Coronary artery (tissue), 2 donors: ENCODE data around the gene RASD2.
"Not testable (repeated sequence)": the region's sequence is repeated elsewhere in the genome, so short reads cannot be mapped to it uniquely, and the experiment has no call there.

ENCODE experiments used
- DNase-seq: peaks from one replicate; pipeline ENCODE4 v3.0.0-alpha.2; 2017; ENCODE audit warnings: low spot score
- H3K27ac ChIP-seq, 2 donors: fragments of 200-600 bp; sonication (generic); one replicate each; pipeline ENCODE4 v1.5.1; 2016 to 2019
- H3K4me3 ChIP-seq: fragments of 200-600 bp; sonication (generic); 2 replicates; pipeline ENCODE4 v1.5.1; 2016; ENCODE audit warnings: mild to moderate bottlenecking, moderate library complexity
- CTCF ChIP-seq: fragments of 200-600 bp; sonication (generic); IDR thresholded peaks from one replicate; pipeline ENCODE4 v1.5.1; 2019; ENCODE audit warnings: antibody characterized with exemption

RASD2 gene, protein sequence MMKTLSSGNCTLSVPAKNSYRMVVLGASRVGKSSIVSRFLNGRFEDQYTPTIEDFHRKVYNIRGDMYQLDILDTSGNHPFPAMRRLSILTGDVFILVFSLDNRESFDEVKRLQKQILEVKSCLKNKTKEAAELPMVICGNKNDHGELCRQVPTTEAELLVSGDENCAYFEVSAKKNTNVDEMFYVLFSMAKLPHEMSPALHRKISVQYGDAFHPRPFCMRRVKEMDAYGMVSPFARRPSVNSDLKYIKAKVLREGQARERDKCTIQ

DNA sequence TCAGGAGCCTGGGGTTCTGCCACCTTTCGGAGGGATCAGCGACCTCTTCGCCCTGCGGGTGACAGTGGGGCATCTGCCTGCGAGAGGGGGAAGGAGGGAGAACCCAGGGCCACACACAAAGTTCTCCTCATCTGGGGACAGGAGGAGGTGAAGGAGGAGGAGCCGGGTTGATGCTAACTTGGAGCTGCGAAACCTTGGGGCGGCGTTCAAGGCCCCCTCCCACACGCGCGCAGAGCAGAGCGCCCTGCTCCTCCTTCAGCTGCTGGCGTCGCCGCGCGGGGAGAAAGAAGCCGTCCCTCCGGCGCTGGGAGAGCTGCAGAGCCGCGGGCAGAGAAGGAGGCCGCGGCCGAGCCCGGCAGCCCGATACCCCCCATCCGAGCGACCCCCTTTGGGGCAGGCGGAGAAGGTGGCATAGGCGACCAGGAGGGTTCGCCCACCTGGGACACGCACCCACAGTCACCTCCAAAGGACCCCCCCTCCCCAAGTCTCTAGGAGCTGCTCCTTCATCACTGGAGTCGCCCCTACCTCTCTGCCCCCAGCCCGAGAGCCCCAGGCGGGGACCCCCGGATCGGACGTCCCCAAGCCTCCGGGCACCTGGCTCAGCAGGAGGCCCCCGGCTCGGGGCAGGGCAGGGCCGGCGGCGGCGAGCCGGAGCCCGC lies at the start of gene RASD2:
Gene RASD2, plus strand, starts transcription at position 237 of the 659 bp plus-strand sequence. CDS start 5,979 bp downstream, outside the sequence.
- no peak for DNase-seq
- no peak for TF ChIP-seq CTCF
- H3K4me3 ChIP-seq = peak within 1 kb of the TSS; percentile 77
- peak within 1 kb of the TSS; percentile 65 to 89 for H3K27ac ChIP-seq

DNA sequence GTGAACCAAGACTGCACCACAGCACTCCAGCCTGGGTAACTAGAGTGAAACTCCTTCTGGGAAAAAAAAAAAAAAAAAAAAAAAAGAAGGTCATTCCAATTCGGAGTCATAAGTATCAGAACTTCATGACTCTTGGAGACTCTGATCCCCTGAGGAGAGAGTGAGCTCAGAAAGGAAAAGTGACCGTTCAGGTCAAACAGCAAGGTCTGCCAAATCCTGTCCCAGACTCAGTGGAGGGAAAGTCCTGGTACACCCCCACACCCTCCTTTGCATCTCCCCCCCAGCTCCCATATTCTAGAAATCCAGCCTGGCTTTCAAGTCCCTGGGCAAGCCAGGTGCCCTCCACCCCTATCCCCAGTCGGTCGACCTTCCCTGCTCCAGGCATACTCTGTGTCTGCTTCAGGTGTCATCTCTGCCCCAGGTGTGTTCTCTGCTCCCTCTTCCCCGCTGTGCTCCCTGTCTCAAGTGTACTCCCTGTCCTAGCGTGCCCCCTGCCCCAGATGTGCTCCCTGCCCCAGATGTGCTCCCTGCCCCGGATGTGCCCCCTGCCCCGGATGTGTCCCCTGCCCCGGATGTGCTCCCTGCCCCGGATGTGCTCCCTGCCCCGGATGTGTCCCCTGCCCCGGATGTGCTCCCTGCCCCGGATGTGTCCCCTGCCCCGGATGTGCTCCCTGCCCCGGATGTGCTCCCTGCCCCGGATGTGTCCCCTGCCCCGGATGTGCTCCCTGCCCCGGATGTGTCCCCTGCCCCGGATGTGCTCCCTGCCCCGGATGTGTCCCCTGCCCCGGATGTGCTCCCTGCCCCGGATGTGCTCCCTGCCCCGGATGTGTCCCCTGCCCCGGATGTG lies 49.3 kb upstream of the RASD2 start:
- DNase-seq, H3K4me3 ChIP-seq, H3K27ac ChIP-seq: not testable (repeated sequence)

- DNase-seq = no peak
- H3K4me3 ChIP-seq = no peak overlapping the region
- no peak for TF ChIP-seq CTCF
- no peak overlapping the region for H3K27ac ChIP-seq
Measured at GRCh38 chr22:35491908-35492380, 48.7 kb upstream of the RASD2 start.

GRCh38 chr22:35493074-35493473 lies 47.6 kb upstream of the RASD2 start:
- Histone ChIP-seq H3K27ac (no peak overlapping the region), H3K4me3 (no peak overlapping the region)
- DNase-seq = no peak
- TF ChIP-seq CTCF = no peak

- H3K4me3 ChIP-seq, H3K27ac ChIP-seq, DNase-seq: not testable (repeated sequence)
Measured at GRCh38 chr22:35495711-35496110, 44.9 kb upstream of the RASD2 start.

GRCh38 chr22:35496768-35497312 lies 43.8 kb upstream of the RASD2 start:
- Histone ChIP-seq H3K27ac (no peak overlapping the region), H3K4me3 (no peak overlapping the region)
- DNase-seq = no peak
- TF ChIP-seq CTCF = no peak

DNA sequence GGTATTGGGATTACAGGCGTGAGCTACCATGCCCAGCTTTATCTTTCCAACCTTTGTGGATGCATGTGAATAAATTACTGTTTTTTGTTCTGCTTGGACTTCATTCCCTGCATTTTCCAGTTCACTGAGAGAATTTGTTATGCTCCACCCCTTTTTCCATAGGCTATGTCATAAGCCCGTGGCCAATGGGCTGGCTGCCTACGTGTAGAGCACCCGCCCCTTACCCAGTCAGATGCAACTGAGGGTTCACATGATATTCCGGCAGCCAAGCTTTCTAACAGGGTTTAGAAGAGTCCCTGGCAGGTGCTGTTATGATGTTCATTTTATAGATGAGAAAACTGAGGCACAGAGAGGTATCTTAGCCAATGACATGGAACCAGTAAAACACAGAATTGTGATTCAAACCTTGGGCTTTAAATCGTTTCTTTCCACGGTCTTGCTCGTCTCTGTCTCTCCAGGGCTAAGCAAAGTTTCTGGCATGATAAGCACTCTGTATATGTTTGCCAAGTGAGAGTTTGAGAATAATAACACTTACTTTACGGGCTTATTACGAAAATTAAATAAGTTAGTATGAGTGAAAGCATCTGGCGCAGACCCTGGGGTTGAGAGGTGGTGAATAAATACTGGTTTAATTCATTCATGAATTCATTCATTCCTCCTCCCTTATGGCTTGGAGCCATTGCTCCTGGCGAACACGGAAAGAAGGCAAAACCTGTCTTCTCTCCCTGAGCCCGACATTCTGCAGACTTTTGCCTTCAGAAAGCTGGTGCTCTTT lies 42.4 kb upstream of the RASD2 start:
- no peak overlapping the region for H3K27ac ChIP-seq
- no peak for TF ChIP-seq CTCF
- DNase-seq = no peak
- H3K4me3 ChIP-seq = no peak overlapping the region
